IMR-90 (cell line): Measurements from ENCODE around the gene DAPK1. TPM values are rescaled to one million over a fixed set of nuclear protein-coding genes. Genes with fewer than 3 reads are reported as not detected.

Source experiments
- ATAC-seq: fragments of 200-7000 bp; cut with Tn5 transposase; 2 replicates; pipeline ENCODE4 v1.9.1; 2020; ENCODE audit warnings: low read depth, mild to moderate bottlenecking, moderate library complexity
- BruUV-seq: library from RNA; stranded (reverse); fragments of 400-500 nt; replicated peaks from 2 replicates; lab custom pipeline; 2021; lab: Mats Ljungman, UMichigan
- CTCF ChIA-PET: fragments of 300-600 bp; formaldehyde crosslinking; extraction: SDS; loops from one replicate; lab custom pipeline; 2021; ENCODE audit warnings: antibody characterized with exemption; lab: Yijun Ruan, JAX
- POLR2A ChIA-PET: fragments of 300-600 bp; sonication (Branson Sonifier 250); formaldehyde crosslinking; loops from one replicate; lab custom pipeline; 2022; ENCODE audit warnings: antibody characterized with exemption; ENCODE audit not compliant: unreplicated experiment; lab: Charles Lee
- DNase-seq: peaks from one replicate; pipeline ENCODE4 v3.0.0; 2013
- H2AFZ ChIP-seq: replicated peaks from 2 replicates; pipeline ENCODE3; 2013; ENCODE audit warnings: low read length, mild to moderate bottlenecking; ENCODE audit not compliant: poor library complexity
- H2AK5ac ChIP-seq: 2 replicates; pipeline ENCODE4 v1.6.1; 2013; ENCODE audit warnings: low read depth, low read length, inconsistent platforms
- H2AK9ac ChIP-seq: replicated peaks from 2 replicates; pipeline ENCODE3; 2013; ENCODE audit warnings: mild to moderate bottlenecking, low read depth, low read length, moderate library complexity; ENCODE audit not compliant: poor library complexity
- H2BK120ac ChIP-seq: 2 replicates; pipeline ENCODE4 v1.6.1; 2013; ENCODE audit warnings: low read depth, low read length, inconsistent platforms
- H2BK15ac ChIP-seq: 3 replicates; pipeline ENCODE4 v1.6.1; 2013; ENCODE audit warnings: low read depth, low read length, inconsistent platforms
- H2BK20ac ChIP-seq: 2 replicates; pipeline ENCODE4 v1.6.1; 2013; ENCODE audit warnings: low read depth, mild to moderate bottlenecking, inconsistent platforms, low read length, moderate library complexity
- H2BK5ac ChIP-seq: 2 replicates; pipeline ENCODE4 v1.6.1; 2013; ENCODE audit warnings: mild to moderate bottlenecking, low read depth, low read length, inconsistent platforms; ENCODE audit not compliant: poor library complexity, severe bottlenecking
- H3K14ac ChIP-seq: replicated peaks from 2 replicates; pipeline ENCODE4 v1.6.1; 2013; ENCODE audit warnings: low read depth, low read length, inconsistent platforms
- H3K18ac ChIP-seq: 2 replicates; pipeline ENCODE4 v1.6.1; 2013; ENCODE audit warnings: low read depth, low read length, control low read depth
- H3K23ac ChIP-seq: 2 replicates; pipeline ENCODE4 v1.6.1; 2013; ENCODE audit warnings: low read depth, low read length, inconsistent platforms
- H3K27ac ChIP-seq: 2 replicates; pipeline ENCODE4 v1.5.1; 2013; ENCODE audit warnings: mild to moderate bottlenecking, control low read depth, low read length; ENCODE audit not compliant: insufficient read depth
- H3K27me3 ChIP-seq: 2 replicates; pipeline ENCODE4 v1.6.1; 2013; ENCODE audit warnings: low read length; ENCODE audit not compliant: control insufficient read depth, insufficient read depth
- H3K36me3 ChIP-seq: 2 replicates; pipeline ENCODE4 v1.6.1; 2013; ENCODE audit warnings: low read length, mixed read lengths; ENCODE audit not compliant: control insufficient read depth, insufficient read depth
- H3K4ac ChIP-seq: 2 replicates; pipeline ENCODE4 v1.6.1; 2013; ENCODE audit warnings: low read depth, low read length, inconsistent platforms
- H3K4me1 ChIP-seq: 2 replicates; pipeline ENCODE4 v1.6.1; 2013; ENCODE audit warnings: low read length, mixed read lengths; ENCODE audit not compliant: control insufficient read depth, insufficient read depth
- H3K4me2 ChIP-seq: 2 replicates; pipeline ENCODE4 v1.6.1; 2013; ENCODE audit warnings: low read depth, mild to moderate bottlenecking, control low read depth, low read length, moderate library complexity
- H3K4me3 ChIP-seq: 2 replicates; pipeline ENCODE4 v1.5.1; 2013; ENCODE audit warnings: low read depth, mild to moderate bottlenecking, control low read depth, low read length, moderate library complexity; ENCODE audit not compliant: insufficient read depth
- H3K56ac ChIP-seq: 2 replicates; pipeline ENCODE4 v1.6.1; 2013; ENCODE audit warnings: low read length, inconsistent platforms; ENCODE audit not compliant: insufficient read depth; ENCODE audit errors: extremely low read depth
- H3K79me1 ChIP-seq, 2 experiments: 2 replicates each; pipeline ENCODE4 v1.6.1; 2013; ENCODE audit warnings: low read length in 2 of 2, inconsistent platforms in 1 of 2, low read depth in 1 of 2
- H3K9ac ChIP-seq: 2 replicates; pipeline ENCODE4 v1.6.1; 2013; ENCODE audit warnings: low read depth, low read length, control low read depth
- H3K9me1 ChIP-seq: 2 replicates; pipeline ENCODE4 v1.6.1; 2013; ENCODE audit warnings: low read length, inconsistent platforms; ENCODE audit not compliant: insufficient read depth
- H3K9me3 ChIP-seq: 2 replicates; pipeline ENCODE4 v1.6.1; 2013; ENCODE audit warnings: low read length; ENCODE audit not compliant: control insufficient read depth, insufficient read depth
- H4K20me1 ChIP-seq: 2 replicates; pipeline ENCODE4 v1.6.1; 2013; ENCODE audit warnings: low read length, inconsistent platforms; ENCODE audit not compliant: insufficient read depth
- H4K5ac ChIP-seq: 2 replicates; pipeline ENCODE4 v1.6.1; 2013; ENCODE audit warnings: mild to moderate bottlenecking, low read depth, low read length, control low read depth
- H4K8ac ChIP-seq, 2 experiments: 2 replicates each; pipeline ENCODE4 v1.6.1; 2013; ENCODE audit warnings: low read depth in 2 of 2, low read length in 2 of 2, control low read depth in 1 of 2, inconsistent platforms in 1 of 2
- H4K91ac ChIP-seq: 2 replicates; pipeline ENCODE4 v1.6.1; 2013; ENCODE audit warnings: low read depth, low read length, inconsistent platforms; ENCODE audit not compliant: insufficient read depth
- BHLHE40 ChIP-seq: fragments of 150-350 bp; IDR thresholded peaks from 2 replicates; pipeline ENCODE4 v1.6.1; 2016; ENCODE audit warnings: mild to moderate bottlenecking, low read depth, low read length
- FOS ChIP-seq: fragments of 150-350 bp; IDR thresholded peaks from 2 replicates; pipeline ENCODE4 v1.6.1; 2016; ENCODE audit warnings: low read depth, low read length
- MXI1 ChIP-seq: IDR thresholded peaks from 2 replicates; pipeline ENCODE4 v1.6.1; 2012; ENCODE audit warnings: low read depth, mild to moderate bottlenecking, low read length, moderate library complexity, borderline replicate concordance
- WGBS, 2 experiments: methylation state at CpG; one replicate each; pipeline versions ENCODE4 v1.1.5 to v1.1.7; 2013; ENCODE audit warnings: missing lambda C conversion rate in 2 of 2; ENCODE audit not compliant: insufficient read length in 1 of 2; ENCODE audit errors: extremely low coverage in 2 of 2; 5-methylcytosine and 5-hydroxymethylcytosine counted together
- dilution Hi-C: fragments of 300-500 bp; cut with HindIII; formaldehyde crosslinking; loops from one replicate; pipeline ENCODE4 v1.14.3; 2018; ENCODE audit warnings: low sequenced_read_pairs; ENCODE audit not compliant: unreplicated experiment
- in situ Hi-C: fragments of 300-500 bp; cut with MboI; formaldehyde crosslinking; loops from 3 replicates; pipeline ENCODE4 v1.14.3; 2019; ENCODE audit warnings: low sequenced_read_pairs, inconsistent platforms, mixed read lengths
- intact Hi-C: fragments of 100-400 bp; cut with micrococcal nuclease; formaldehyde crosslinking; loops from 2 replicates; pipeline ENCODE4 v1.10.0; 2022
- polyA plus RNA-seq, 3 experiments: library from polyadenylated mRNA; depleted of rRNA; stranded (reverse); fragments of >200 nt; gene quantifications; 2 replicates each; pipeline ENCODE4 v1.2.3, GENCODE V29; 2012; ENCODE audit warnings: low replicate concordance in 1 of 3
- total RNA-seq: library from RNA; depleted of rRNA; stranded (reverse); fragments of >200 nt; gene quantifications from 2 replicates; pipeline ENCODE4 v1.2.3, GENCODE V29; 2012

Gene DAPK1
- total and polyA plus RNA-seq, 2 of the 4 experiments (the other 2 are of a cell fraction): under 0.01 to 0.03 TPM

GRCh38 chr9:87481890-87482855 is 15.5 kb upstream of the DAPK1 start:
- H2BK120ac ChIP-seq: no peak overlapping the region
- dilution Hi-C loops (no loop called here), intact Hi-C loops (no loop called here), in situ Hi-C loops (no loop called here)
- no peak overlapping the region for H2AK5ac ChIP-seq
- H2BK20ac ChIP-seq: no peak overlapping the region
- H4K91ac ChIP-seq: no peak overlapping the region
- BruUV-seq: no TSS peak
- no CpG with 5 or more reads among the region's 4 CpGs for WGBS, 2 experiments
- no peak overlapping the region for H3K4me2 ChIP-seq
- H3K4ac ChIP-seq: no peak overlapping the region
- no peaks in the 10 kb centered on the region for H3K36me3 ChIP-seq
- H4K8ac ChIP-seq: no peak overlapping the region
- H4K5ac ChIP-seq: no peak overlapping the region
- H3K9me1 ChIP-seq: no peaks in the 10 kb centered on the region
- TF ChIP-seq FOS (no peak), BHLHE40 (no peak), MXI1 (no peak)
- H3K14ac ChIP-seq: no peak overlapping the region
- no peak overlapping the region for H2AK9ac ChIP-seq
- no peak overlapping the region for H3K9ac ChIP-seq
- no peak for DNase-seq
- H2AFZ ChIP-seq: no peak overlapping the region
- no peak overlapping the region for H3K23ac ChIP-seq
- H3K9me3 ChIP-seq: no peaks in the 10 kb centered on the region
- no peak overlapping the region for H3K56ac ChIP-seq
- H3K4me1 ChIP-seq: no peaks in the 10 kb centered on the region
- H3K27ac ChIP-seq: no peak overlapping the region
- H2BK5ac ChIP-seq: no peak overlapping the region
- no peaks in the 10 kb centered on the region for H3K79me1 ChIP-seq
- no peak overlapping the region for H3K4me3 ChIP-seq
- H2BK15ac ChIP-seq: no peak overlapping the region
- no peak for ATAC-seq
- ChIA-PET CTCF (no interaction called here), POLR2A (no interaction called here)
- no peaks in the 10 kb centered on the region for H4K20me1 ChIP-seq
- no peak overlapping the region for H3K18ac ChIP-seq
- H3K27me3 ChIP-seq: no peaks in the 10 kb centered on the region
